ENCODE data around the gene ARPP19.
"Not testable (repeated sequence)": the region's sequence is repeated elsewhere in the genome, so short reads cannot be mapped to it uniquely, and the experiment has no call there.

The ARPP19 gene

GRCh38 chr15:52512869-52513268 is 56.0 kb downstream of the ARPP19 start:
- DNase-seq (ENCODE audit: low spot score): not testable (repeated sequence)

GRCh38 chr15:52511084-52511483 is 57.7 kb downstream of the ARPP19 start:
- no peak for DNase-seq (ENCODE audit: low spot score)

GRCh38 chr15:52509500-52510245 is 59.2 kb downstream of the ARPP19 start:
- DNase-seq (ENCODE audit: low spot score): no peak

- no peak for DNase-seq (ENCODE audit: low spot score)
Observed at GRCh38 chr15:52506549-52506948, 62.3 kb downstream of the ARPP19 start.

- DNase-seq (ENCODE audit: low spot score): no peak
Observed at GRCh38 chr15:52505151-52505550, 63.7 kb downstream of the ARPP19 start.

- DNase-seq (ENCODE audit: low spot score): no peak
Observed at GRCh38 chr15:52503788-52504496, 64.9 kb downstream of the ARPP19 start.

- DNase-seq (ENCODE audit: low spot score): no peak
Observed at GRCh38 chr15:52502608-52503007, 66.2 kb downstream of the ARPP19 start.

- DNase-seq (ENCODE audit: low spot score): no peak
Observed at GRCh38 chr15:52499506-52499905, 69.3 kb downstream of the ARPP19 start.

GRCh38 chr15:52498706-52499105 is 70.1 kb downstream of the ARPP19 start:
- no peak for DNase-seq (ENCODE audit: low spot score)

Measured in AG08396 (cell line).